Neural cell (in vitro differentiated cells): ENCODE measurements around the gene TBCK. TPM values are rescaled to one million over a fixed set of nuclear protein-coding genes. Genes with fewer than 3 reads are reported as not detected.

Experiments used
- H2AFZ ChIP-seq: fragments of 200-600, 300-800 bp; sonication (generic), shearing (Covaris generic); 2 replicates; pipeline ENCODE4 v1.6.0; 2014; ENCODE audit warnings: low read depth, mild to moderate bottlenecking, antibody characterized with exemption, low read length, moderate library complexity
- H3F3A ChIP-seq: fragments of 200-600 bp; shearing (Covaris generic); 2 replicates; pipeline ENCODE4 v1.6.1; 2016; ENCODE audit warnings: mild to moderate bottlenecking, moderate library complexity, mixed read lengths, antibody characterized with exemption, low read length; ENCODE audit not compliant: insufficient read depth, poor library complexity, severe bottlenecking
- H3K27ac ChIP-seq: fragments of 200-600, 300-800 bp; sonication (generic), shearing (Covaris generic); 2 replicates; pipeline ENCODE4 v1.5.1; 2014; ENCODE audit warnings: mild to moderate bottlenecking, low read length, moderate library complexity
- H3K27me3 ChIP-seq: fragments of 300-800, 200-600 bp; sonication (generic), shearing (Covaris generic); 2 replicates; pipeline ENCODE4 v1.6.0; 2014; ENCODE audit warnings: mild to moderate bottlenecking, low read depth, low read length, moderate library complexity; ENCODE audit not compliant: insufficient read depth
- H3K36me3 ChIP-seq: fragments of 300-800, 200-600 bp; sonication (generic), shearing (Covaris generic); 2 replicates; pipeline ENCODE4 v1.5.1; 2014; ENCODE audit warnings: mild to moderate bottlenecking, antibody characterized with exemption, low read length, moderate library complexity; ENCODE audit not compliant: insufficient read depth
- H3K4me2 ChIP-seq: fragments of 300-800, 200-600 bp; sonication (generic), shearing (Covaris generic); 2 replicates; pipeline ENCODE4 v1.6.0; 2014; ENCODE audit warnings: mild to moderate bottlenecking, low read length
- H3K4me3 ChIP-seq: fragments of 300-800, 200-600 bp; sonication (generic), shearing (Covaris generic); 2 replicates; pipeline ENCODE4 v1.5.1; 2014; ENCODE audit warnings: mild to moderate bottlenecking, low read length, moderate library complexity
- H3K79me2 ChIP-seq: fragments of 200-600 bp; shearing (Covaris generic); replicated peaks from 2 replicates; pipeline ENCODE4 v1.6.0; 2014; ENCODE audit warnings: mild to moderate bottlenecking, low read length, moderate library complexity; ENCODE audit not compliant: insufficient read depth
- H3K9ac ChIP-seq: fragments of 300-800, 200-600 bp; sonication (generic), shearing (Covaris generic); 2 replicates; pipeline ENCODE4 v1.6.1; 2016; ENCODE audit warnings: mild to moderate bottlenecking, low read length, mixed read lengths
- H3K9me2 ChIP-seq: fragments of 200-600 bp; shearing (Covaris generic); 2 replicates; pipeline ENCODE4 v1.6.1; 2016; ENCODE audit warnings: mild to moderate bottlenecking, low read length, mixed read lengths; ENCODE audit not compliant: insufficient read depth
- H3K9me3 ChIP-seq: fragments of 200-600, 300-800 bp; sonication (generic), shearing (Covaris generic); 2 replicates; pipeline ENCODE4 v1.6.1; 2016; ENCODE audit warnings: mild to moderate bottlenecking, mixed run types, low read length, moderate library complexity, mixed read lengths
- H4K20me1 ChIP-seq: fragments of 200-600 bp; shearing (Covaris generic); 2 replicates; pipeline ENCODE4 v1.6.1; 2016; ENCODE audit warnings: mild to moderate bottlenecking, mixed run types; ENCODE audit not compliant: insufficient read depth
- EP300 ChIP-seq: fragments of 450-650 bp; conservative IDR thresholded peaks from 2 replicates; pipeline ENCODE4 v1.6.1; 2014; ENCODE audit warnings: antibody characterized with exemption, mild to moderate bottlenecking, moderate library complexity; ENCODE audit not compliant: poor library complexity, severe bottlenecking
- EZH2 ChIP-seq: fragments of 200-600, 300-800 bp; shearing (Covaris generic), sonication (generic); IDR thresholded peaks from 2 replicates; pipeline ENCODE4 v1.6.1; 2014; ENCODE audit warnings: antibody characterized with exemption, low read length, borderline replicate concordance, mild to moderate bottlenecking; ENCODE audit not compliant: insufficient read depth, poor library complexity, severe bottlenecking
- MXI1 ChIP-seq: fragments of 450-650 bp; conservative IDR thresholded peaks from 2 replicates; pipeline ENCODE4 v1.6.1; 2014; ENCODE audit warnings: antibody characterized with exemption, mild to moderate bottlenecking; ENCODE audit not compliant: poor library complexity, severe bottlenecking
- POLR2AphosphoS5 ChIP-seq: IDR thresholded peaks from 2 replicates; pipeline ENCODE4 v1.6.1; 2012
- RAD21 ChIP-seq: fragments of 450-650 bp; conservative IDR thresholded peaks from 2 replicates; pipeline ENCODE4 v1.6.1; 2014; ENCODE audit warnings: antibody characterized with exemption, mild to moderate bottlenecking, moderate library complexity
- SMC3 ChIP-seq: fragments of 450-650 bp; conservative IDR thresholded peaks from 2 replicates; pipeline ENCODE4 v1.6.1; 2014; ENCODE audit warnings: antibody characterized with exemption, mild to moderate bottlenecking, moderate library complexity; ENCODE audit not compliant: poor library complexity
- TAF1 ChIP-seq: IDR thresholded peaks from 2 replicates; pipeline ENCODE4 v1.6.1; 2012; ENCODE audit warnings: low read depth
- polyA plus RNA-seq: library from polyadenylated mRNA; depleted of rRNA; stranded (reverse); fragments of >200 nt; gene quantifications from 2 replicates; pipeline ENCODE4 v1.2.3, GENCODE V29; 2014
- TF ChIP-seq, protein P1 (sequence below): fragments of 450-650 bp; IDR thresholded peaks from 2 replicates; pipeline ENCODE4 v1.5.1; 2014; ENCODE audit warnings: antibody characterized with exemption, mild to moderate bottlenecking, moderate library complexity; ENCODE audit not compliant: poor library complexity, severe bottlenecking
- TF ChIP-seq, protein P2 (sequence below): IDR thresholded peaks from 2 replicates; pipeline ENCODE4 v1.6.1; 2012; ENCODE audit warnings: borderline replicate concordance

TBCK gene
- polyA plus RNA-seq, 1 donor from 2014 or later = 55.0 TPM

GRCh38 chr4:106284227-106284626 lies 31.8 kb downstream of the TBCK start:
- H3K9me3 ChIP-seq = no peaks in the 10 kb centered on the region
- no peak overlapping the region for H3K9ac ChIP-seq
- H3K4me3 ChIP-seq = no peak overlapping the region
- no peaks in the 10 kb centered on the region for H4K20me1 ChIP-seq
- no peaks in the 10 kb centered on the region for H3K27me3 ChIP-seq
- H3K36me3 ChIP-seq = peaks cover 4% of the 10 kb centered on the region
- no peak overlapping the region for H3K4me2 ChIP-seq
- no peaks in the 10 kb centered on the region for H3K9me2 ChIP-seq
- no peaks in the 10 kb centered on the region for H3F3A ChIP-seq
- TF ChIP-seq RAD21 (no peak), TAF1 (no peak), EZH2 (no peak), SMC3 (no peak), POLR2AphosphoS5 (no peak), MXI1 (no peak), EP300 (no peak)
- TF ChIP-seq, protein P1, sequence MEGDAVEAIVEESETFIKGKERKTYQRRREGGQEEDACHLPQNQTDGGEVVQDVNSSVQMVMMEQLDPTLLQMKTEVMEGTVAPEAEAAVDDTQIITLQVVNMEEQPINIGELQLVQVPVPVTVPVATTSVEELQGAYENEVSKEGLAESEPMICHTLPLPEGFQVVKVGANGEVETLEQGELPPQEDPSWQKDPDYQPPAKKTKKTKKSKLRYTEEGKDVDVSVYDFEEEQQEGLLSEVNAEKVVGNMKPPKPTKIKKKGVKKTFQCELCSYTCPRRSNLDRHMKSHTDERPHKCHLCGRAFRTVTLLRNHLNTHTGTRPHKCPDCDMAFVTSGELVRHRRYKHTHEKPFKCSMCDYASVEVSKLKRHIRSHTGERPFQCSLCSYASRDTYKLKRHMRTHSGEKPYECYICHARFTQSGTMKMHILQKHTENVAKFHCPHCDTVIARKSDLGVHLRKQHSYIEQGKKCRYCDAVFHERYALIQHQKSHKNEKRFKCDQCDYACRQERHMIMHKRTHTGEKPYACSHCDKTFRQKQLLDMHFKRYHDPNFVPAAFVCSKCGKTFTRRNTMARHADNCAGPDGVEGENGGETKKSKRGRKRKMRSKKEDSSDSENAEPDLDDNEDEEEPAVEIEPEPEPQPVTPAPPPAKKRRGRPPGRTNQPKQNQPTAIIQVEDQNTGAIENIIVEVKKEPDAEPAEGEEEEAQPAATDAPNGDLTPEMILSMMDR = no peak
- TF ChIP-seq, protein P2, sequence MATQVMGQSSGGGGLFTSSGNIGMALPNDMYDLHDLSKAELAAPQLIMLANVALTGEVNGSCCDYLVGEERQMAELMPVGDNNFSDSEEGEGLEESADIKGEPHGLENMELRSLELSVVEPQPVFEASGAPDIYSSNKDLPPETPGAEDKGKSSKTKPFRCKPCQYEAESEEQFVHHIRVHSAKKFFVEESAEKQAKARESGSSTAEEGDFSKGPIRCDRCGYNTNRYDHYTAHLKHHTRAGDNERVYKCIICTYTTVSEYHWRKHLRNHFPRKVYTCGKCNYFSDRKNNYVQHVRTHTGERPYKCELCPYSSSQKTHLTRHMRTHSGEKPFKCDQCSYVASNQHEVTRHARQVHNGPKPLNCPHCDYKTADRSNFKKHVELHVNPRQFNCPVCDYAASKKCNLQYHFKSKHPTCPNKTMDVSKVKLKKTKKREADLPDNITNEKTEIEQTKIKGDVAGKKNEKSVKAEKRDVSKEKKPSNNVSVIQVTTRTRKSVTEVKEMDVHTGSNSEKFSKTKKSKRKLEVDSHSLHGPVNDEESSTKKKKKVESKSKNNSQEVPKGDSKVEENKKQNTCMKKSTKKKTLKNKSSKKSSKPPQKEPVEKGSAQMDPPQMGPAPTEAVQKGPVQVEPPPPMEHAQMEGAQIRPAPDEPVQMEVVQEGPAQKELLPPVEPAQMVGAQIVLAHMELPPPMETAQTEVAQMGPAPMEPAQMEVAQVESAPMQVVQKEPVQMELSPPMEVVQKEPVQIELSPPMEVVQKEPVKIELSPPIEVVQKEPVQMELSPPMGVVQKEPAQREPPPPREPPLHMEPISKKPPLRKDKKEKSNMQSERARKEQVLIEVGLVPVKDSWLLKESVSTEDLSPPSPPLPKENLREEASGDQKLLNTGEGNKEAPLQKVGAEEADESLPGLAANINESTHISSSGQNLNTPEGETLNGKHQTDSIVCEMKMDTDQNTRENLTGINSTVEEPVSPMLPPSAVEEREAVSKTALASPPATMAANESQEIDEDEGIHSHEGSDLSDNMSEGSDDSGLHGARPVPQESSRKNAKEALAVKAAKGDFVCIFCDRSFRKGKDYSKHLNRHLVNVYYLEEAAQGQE = no peak
- H2AFZ ChIP-seq = no peak overlapping the region
- H3K79me2 ChIP-seq = no peaks in the 10 kb centered on the region
- no peak overlapping the region for H3K27ac ChIP-seq

DNA sequence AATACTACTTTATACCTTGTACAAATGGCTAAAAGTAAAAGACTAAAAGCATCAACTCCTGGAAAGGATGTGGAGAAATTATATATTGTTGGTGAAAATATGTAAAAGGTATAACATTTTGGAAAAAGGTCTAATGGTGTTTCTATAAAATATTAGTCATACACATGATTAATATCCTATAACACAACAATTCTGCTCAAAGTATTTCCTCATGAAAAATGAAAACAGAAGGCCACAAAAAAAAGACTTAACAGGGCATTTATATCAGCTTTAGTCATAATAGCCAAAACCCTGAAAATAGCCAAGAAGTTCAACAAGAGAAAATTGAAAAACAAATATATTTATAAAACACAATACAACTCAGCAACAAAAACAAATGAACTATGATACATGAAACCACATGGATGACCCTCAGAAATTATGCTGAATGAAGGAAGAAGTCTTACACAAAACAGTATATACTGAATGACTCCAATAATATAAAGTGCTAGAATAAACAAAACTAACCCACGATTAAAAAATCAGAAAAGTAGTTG lies 38.8 kb downstream of the TBCK start:
- H3K4me3 ChIP-seq = no peak overlapping the region
- H2AFZ ChIP-seq = no peak overlapping the region
- no peaks in the 10 kb centered on the region for H3K9me2 ChIP-seq
- no peaks in the 10 kb centered on the region for H4K20me1 ChIP-seq
- no peak overlapping the region for H3K4me2 ChIP-seq
- H3K9ac ChIP-seq = no peak overlapping the region
- H3K36me3 ChIP-seq = no peaks in the 10 kb centered on the region
- H3K27ac ChIP-seq = no peak overlapping the region
- no peaks in the 10 kb centered on the region for H3K79me2 ChIP-seq
- TF ChIP-seq, protein P2 = no peak
- TF ChIP-seq POLR2AphosphoS5 (no peak), MXI1 (no peak), TAF1 (no peak), EP300 (no peak)
- H3K27me3 ChIP-seq = no peaks in the 10 kb centered on the region
- H3F3A ChIP-seq = no peaks in the 10 kb centered on the region
- no peaks in the 10 kb centered on the region for H3K9me3 ChIP-seq
